Suppressor macrophage treated with lipopolysaccharide for 1 hour (primary cell): ENCODE data around the gene AIFM2.
"Not testable (repeated sequence)": the region's sequence is repeated elsewhere in the genome, so short reads cannot be mapped to it uniquely, and the experiment has no call there.

Experiments used
- DNase-seq, 3 donors: peaks; one replicate each; pipeline ENCODE4 v3.0.0-alpha.2; 2020 to 2022

The AIFM2 gene

GRCh38 chr10:70121281-70121949 is 11.2 kb downstream of the AIFM2 start:
- DNase-seq: no peak

- no peak for DNase-seq
These were observed 12.2 kb downstream of the AIFM2 start for GRCh38 chr10:70120417-70120816.

GRCh38 chr10:70119623-70120022 is 13.0 kb downstream of the AIFM2 start:
- DNase-seq: no peak

- DNase-seq: no peak
These were observed 13.4 kb downstream of the AIFM2 start for GRCh38 chr10:70119197-70119596.

GRCh38 chr10:70118196-70118595 is 14.4 kb downstream of the AIFM2 start:
- no peak for DNase-seq

GRCh38 chr10:70117646-70118045 is 15.0 kb downstream of the AIFM2 start:
- DNase-seq: no peak

GRCh38 chr10:70115948-70116682 is 16.5 kb downstream of the AIFM2 start:
- peak; percentile 58 to 60 (median 59) for DNase-seq

- DNase-seq: no peak
These were observed 17.7 kb downstream of the AIFM2 start for GRCh38 chr10:70114902-70115301.

- DNase-seq: no peak
These were observed 20.6 kb downstream of the AIFM2 start for GRCh38 chr10:70112071-70112470.

- DNase-seq: no peak
These were observed 21.1 kb downstream of the AIFM2 start for GRCh38 chr10:70111496-70111895.

- no peak for DNase-seq
These were observed 23.4 kb downstream of the AIFM2 start for GRCh38 chr10:70109064-70109729.

GRCh38 chr10:70106958-70107791 is 25.4 kb downstream of the AIFM2 start:
- DNase-seq: peak in 2 of 3 donors; percentile 36 to 43

- DNase-seq: no peak
These were observed 31.0 kb downstream of the AIFM2 start for GRCh38 chr10:70101668-70102067.

- DNase-seq: not testable (repeated sequence)
These were observed 31.5 kb downstream of the AIFM2 start for GRCh38 chr10:70101068-70101562.

- DNase-seq: no peak
These were observed 34.4 kb downstream of the AIFM2 start for GRCh38 chr10:70098271-70098670.

GRCh38 chr10:70097459-70097858 is 35.2 kb downstream of the AIFM2 start:
- DNase-seq: no peak

GRCh38 chr10:70096705-70097420 is 35.8 kb downstream of the AIFM2 start:
- no peak for DNase-seq

- no peak for DNase-seq
These were observed 36.5 kb downstream of the AIFM2 start for GRCh38 chr10:70096016-70096704.

- no peak for DNase-seq
These were observed 38.4 kb downstream of the AIFM2 start for GRCh38 chr10:70094250-70094649.

GRCh38 chr10:70093335-70093944 is 39.2 kb downstream of the AIFM2 start:
- DNase-seq: no peak

GRCh38 chr10:70092389-70092718 is 40.3 kb downstream of the AIFM2 start:
- DNase-seq: no peak
